Measurements from ENCODE around the gene ADCY7. TPM values are rescaled to one million over a fixed set of nuclear protein-coding genes. Genes with fewer than 3 reads are reported as not detected.

The ADCY7 gene
- total and polyA plus RNA-seq, 2 of the 4 experiments (the other 2 are of a cell fraction) = 15.2 to 17.1 TPM

GRCh38 chr16:50318796-50319578 is 52.6 kb downstream of the ADCY7 start:
- Histone ChIP-seq H3K4me3 (ENCODE audit: insufficient read depth, low read depth, low read length) (no peak overlapping the region), H4K91ac (ENCODE audit: insufficient read depth, low read depth, low read length) (no peak overlapping the region), H3K4me2 (ENCODE audit: low read depth, low read length) (no peak overlapping the region), H3K56ac (ENCODE audit: extremely low read depth, insufficient read depth, low read length) (no peak overlapping the region), H2BK15ac (ENCODE audit: low read depth, low read length) (no peak overlapping the region), H3K9me1 (ENCODE audit: insufficient read depth, low read length) (no peaks in the 10 kb centered on the region; the same call in 1 of the 2 replicates), H3K79me1 (ENCODE audit: low read depth in 1 of 2, low read length in 2 of 2) (peaks cover 3% of the 10 kb centered on the region in 2 experiments; a peak in 1 of 4 replicates), H3K4me1 (ENCODE audit: control insufficient read depth, insufficient read depth, low read length) (no peaks in the 10 kb centered on the region), H2AK9ac (replicated peaks; ENCODE audit: low read depth, low read length, poor library complexity) (no peak overlapping the region), H2BK120ac (ENCODE audit: low read depth, low read length) (no peak overlapping the region), H3K23ac (ENCODE audit: low read depth, low read length) (no peak overlapping the region), H3K36me3 (ENCODE audit: control insufficient read depth, insufficient read depth, low read length) (peaks cover 37% of the 10 kb centered on the region), H3K27ac (ENCODE audit: insufficient read depth, low read length) (no peak overlapping the region), H3K9ac (ENCODE audit: low read depth, low read length) (no peak overlapping the region), H4K8ac (ENCODE audit: low read depth in 2 of 2, low read length in 2 of 2) (no peak overlapping the region), H2BK5ac (ENCODE audit: low read depth, low read length, poor library complexity, severe bottlenecking) (no peak overlapping the region), H4K5ac (ENCODE audit: low read depth, low read length) (no peak overlapping the region), H2AK5ac (ENCODE audit: low read depth, low read length) (no peak overlapping the region), H4K20me1 (ENCODE audit: insufficient read depth, low read length) (peaks cover 5% of the 10 kb centered on the region; the same call in 1 of the 2 replicates), H3K14ac (replicated peaks; ENCODE audit: low read depth, low read length) (no peak overlapping the region), H3K18ac (ENCODE audit: low read depth, low read length) (no peak overlapping the region), H2AFZ (replicated peaks; ENCODE audit: low read length, poor library complexity) (no peak overlapping the region), H3K9me3 (ENCODE audit: control insufficient read depth, insufficient read depth, low read length) (no peaks in the 10 kb centered on the region), H3K27me3 (ENCODE audit: control insufficient read depth, insufficient read depth, low read length) (no peaks in the 10 kb centered on the region), H3K4ac (ENCODE audit: low read depth, low read length) (no peak overlapping the region), H2BK20ac (ENCODE audit: low read depth, low read length) (no peak overlapping the region)
- in situ Hi-C loops (cut with MboI; ENCODE audit: low sequenced_read_pairs) = no loop called here
- no peak for ATAC-seq (ENCODE audit: low read depth)
- dilution Hi-C loops (cut with HindIII; ENCODE audit: low sequenced_read_pairs, unreplicated experiment) = no loop called here
- CTCF ChIA-PET = interaction anchor here (0.6 kb wide), 1 partner anchor 152 kb away, joined by 3 read pairs; no protein-coding TSS in a partner anchor
- TF ChIP-seq POLR2A (IDR thresholded peaks at IDR 0.05; ENCODE audit: low read depth, low read length) = no peak
- TF ChIP-seq CHD1 (IDR thresholded peaks at IDR 0.05; ENCODE audit: low read depth, low read length) = no peak
- no peak for TF ChIP-seq CEBPB (IDR thresholded peaks at IDR 0.05; ENCODE audit: low read depth, low read length)
- TF ChIP-seq BHLHE40 (IDR thresholded peaks at IDR 0.05; ENCODE audit: low read depth, low read length) = no peak
- no peak for TF ChIP-seq USF2 (IDR thresholded peaks at IDR 0.05; ENCODE audit: low read depth, low read length)
- TF ChIP-seq MAFK (IDR thresholded peaks at IDR 0.05; ENCODE audit: low read depth, low read length) = no peak
- no peak for TF ChIP-seq MXI1 (IDR thresholded peaks at IDR 0.05; ENCODE audit: borderline replicate concordance, low read depth, low read length)
- TF ChIP-seq RFX5 (IDR thresholded peaks at IDR 0.05; ENCODE audit: low read depth, low read length) = no peak
- TF ChIP-seq ELK1 (IDR thresholded peaks at IDR 0.05; ENCODE audit: borderline replicate concordance, low read depth, low read length) = no peak
- no peak for TF ChIP-seq SMC3 (IDR thresholded peaks at IDR 0.05; ENCODE audit: low read depth, low read length)
- TF ChIP-seq RAD21 (IDR thresholded peaks at IDR 0.05; ENCODE audit: low read length) = no peak
- no peak for TF ChIP-seq RCOR1 (IDR thresholded peaks at IDR 0.05; ENCODE audit: insufficient replicate concordance, low read length)
- no peak for TF ChIP-seq FOS (IDR thresholded peaks at IDR 0.05; ENCODE audit: low read depth, low read length)
- TF ChIP-seq CTCF (conservative IDR thresholded peaks at IDR 0.05; ENCODE audit: low read depth, low read length) = no peak
- no TSS peak for BruUV-seq (replicated peaks)
- no CpG with 5 or more reads among the region's 9 CpGs for WGBS, 2 experiments (ENCODE audit: extremely low coverage in 2 of 2, insufficient read length in 1 of 2)
- no peak for DNase-seq
- intact Hi-C loops (cut with micrococcal nuclease) = no loop called here
- POLR2A ChIA-PET (ENCODE audit: unreplicated experiment) = no interaction called here

Measured in IMR-90 (cell line).